Measurements from ENCODE around the gene MYL12A.

GRCh38 chr18:3257627-3258120, 10.1 kb downstream of the MYL12A start:
- no peak for TF ChIP-seq ZNF565 (CRISPR knock-in tag; conservative IDR thresholded peaks at IDR 0.05; ENCODE audit: low read depth)
- no peak for TF ChIP-seq ZFP3 (CRISPR knock-in tag; IDR thresholded peaks at IDR 0.05)
- TF ChIP-seq RARB (CRISPR knock-in tag; IDR thresholded peaks at IDR 0.05), result no peak
- TF ChIP-seq TOX (CRISPR knock-in tag; IDR thresholded peaks at IDR 0.05; ENCODE audit: borderline replicate concordance), result no peak
- no peak for TF ChIP-seq GLIS3 (CRISPR knock-in tag; IDR thresholded peaks at IDR 0.05)
- TF ChIP-seq ISL1 (CRISPR knock-in tag; IDR thresholded peaks at IDR 0.05), result no peak
- no peak for TF ChIP-seq ARNTL (CRISPR knock-in tag; IDR thresholded peaks at IDR 0.05; ENCODE audit: borderline replicate concordance, low read depth)
- no peak for TF ChIP-seq SNAI2 (CRISPR knock-in tag; IDR thresholded peaks at IDR 0.05)
- no peak for TF ChIP-seq PATZ1 (CRISPR knock-in tag; IDR thresholded peaks at IDR 0.05; ENCODE audit: borderline replicate concordance)
- TF ChIP-seq ESRRG (CRISPR knock-in tag; IDR thresholded peaks at IDR 0.05), result no peak
